Breast epithelium (tissue), 3 donors: ENCODE data around the gene KRT3.

Experiments
- POLR2A ChIP-seq: fragments of 450-650 bp; IDR thresholded peaks from one replicate; pipeline ENCODE4 v1.6.1; 2016; ENCODE audit warnings: antibody characterized with exemption, mild to moderate bottlenecking, moderate library complexity
- POLR2AphosphoS5 ChIP-seq, 3 donors: sonication (generic); formaldehyde crosslinking; IDR thresholded peaks; one replicate each; pipeline ENCODE4 v1.6.1; 2017; ENCODE audit warnings: antibody characterized with exemption in 3 of 3
- TF ChIP-seq, protein P1 (sequence below), 3 donors: fragments of 450-650 bp; IDR thresholded peaks; one replicate each; pipeline ENCODE4 v1.5.1; 2016 to 2017; ENCODE audit warnings: antibody characterized with exemption in 3 of 3, mild to moderate bottlenecking in 3 of 3, moderate library complexity in 3 of 3

DNA sequence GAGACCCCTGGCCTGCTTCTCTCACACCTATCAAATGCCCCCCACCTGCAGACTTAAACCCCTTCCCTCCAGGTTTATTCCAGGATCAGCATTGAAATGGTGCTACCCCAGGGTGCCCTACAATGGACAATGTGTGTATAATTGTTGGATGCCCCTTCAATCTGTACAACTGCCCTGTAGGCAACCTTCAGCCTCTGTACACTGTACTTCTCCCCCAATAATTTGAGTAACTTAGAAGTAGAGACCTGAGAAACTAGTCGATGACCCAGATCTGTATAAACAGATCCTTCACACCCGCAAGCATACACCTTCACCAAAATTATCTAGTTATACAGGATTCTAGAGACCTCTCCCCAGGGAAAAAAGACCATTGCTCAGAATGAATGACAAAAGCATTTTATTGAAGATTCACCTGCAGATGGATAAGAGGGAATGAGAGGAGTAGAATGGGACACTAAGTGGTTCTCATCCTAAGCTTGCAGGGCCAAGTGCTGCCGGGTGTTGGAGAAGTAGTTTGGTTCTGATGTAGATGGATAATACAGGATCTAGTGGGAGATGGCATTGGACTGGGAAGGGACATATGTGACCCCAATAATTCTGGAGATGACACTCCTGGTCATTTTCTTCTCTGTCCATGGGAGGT, 10.4 kb upstream of the KRT3 start:
- TF ChIP-seq POLR2A (no peak), POLR2AphosphoS5 (IDR thresholded peaks at IDR 0.05) (no peak)
- TF ChIP-seq, protein P1, sequence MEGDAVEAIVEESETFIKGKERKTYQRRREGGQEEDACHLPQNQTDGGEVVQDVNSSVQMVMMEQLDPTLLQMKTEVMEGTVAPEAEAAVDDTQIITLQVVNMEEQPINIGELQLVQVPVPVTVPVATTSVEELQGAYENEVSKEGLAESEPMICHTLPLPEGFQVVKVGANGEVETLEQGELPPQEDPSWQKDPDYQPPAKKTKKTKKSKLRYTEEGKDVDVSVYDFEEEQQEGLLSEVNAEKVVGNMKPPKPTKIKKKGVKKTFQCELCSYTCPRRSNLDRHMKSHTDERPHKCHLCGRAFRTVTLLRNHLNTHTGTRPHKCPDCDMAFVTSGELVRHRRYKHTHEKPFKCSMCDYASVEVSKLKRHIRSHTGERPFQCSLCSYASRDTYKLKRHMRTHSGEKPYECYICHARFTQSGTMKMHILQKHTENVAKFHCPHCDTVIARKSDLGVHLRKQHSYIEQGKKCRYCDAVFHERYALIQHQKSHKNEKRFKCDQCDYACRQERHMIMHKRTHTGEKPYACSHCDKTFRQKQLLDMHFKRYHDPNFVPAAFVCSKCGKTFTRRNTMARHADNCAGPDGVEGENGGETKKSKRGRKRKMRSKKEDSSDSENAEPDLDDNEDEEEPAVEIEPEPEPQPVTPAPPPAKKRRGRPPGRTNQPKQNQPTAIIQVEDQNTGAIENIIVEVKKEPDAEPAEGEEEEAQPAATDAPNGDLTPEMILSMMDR (IDR thresholded peaks at IDR 0.05) = no peak
